IPS-11a (cell line): Measurements from ENCODE around the gene ACKR4.
"Not testable (repeated sequence)": the region's sequence is repeated elsewhere in the genome, so short reads cannot be mapped to it uniquely, and the experiment has no call there.

Experiments used
- H3K4me3 ChIP-seq: one replicate; pipeline ENCODE4 v1.5.1; 2013; ENCODE audit warnings: low read depth, low read length, control low read depth

The ACKR4 gene

DNA sequence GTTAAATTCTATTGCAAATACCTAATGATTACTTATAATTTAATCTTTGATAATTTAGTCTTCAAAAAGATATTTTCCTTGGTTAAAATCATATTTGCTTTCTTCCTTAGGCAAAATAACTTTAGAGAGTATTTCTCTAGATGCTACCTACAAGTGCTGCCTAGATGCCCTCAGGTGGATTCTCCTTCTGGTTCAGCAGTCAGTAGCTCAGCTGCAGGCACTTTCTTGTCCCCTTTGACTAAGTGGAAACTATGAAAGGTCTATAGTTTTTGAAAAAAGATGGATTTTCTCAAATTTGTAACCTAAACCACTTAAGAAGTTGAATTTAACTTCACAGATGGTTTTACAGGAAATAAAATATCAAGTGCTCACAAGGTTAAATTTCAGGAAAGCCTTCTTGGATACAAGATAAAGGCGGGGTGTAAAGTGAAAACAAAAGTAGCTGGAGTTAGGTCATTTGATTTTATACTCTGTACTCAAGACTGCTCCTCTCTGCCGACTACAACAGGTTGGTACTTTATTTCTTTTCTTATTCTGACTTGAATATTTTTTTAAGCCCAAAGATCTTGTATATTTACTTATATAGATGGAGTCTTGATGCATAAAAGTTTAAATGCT, at the start of gene ACKR4:
ACKR4 (plus strand) TSS at position 455 of the 618 bp plus-strand sequence. CDS start 3,128 bp downstream, outside the sequence.
- H3K4me3 ChIP-seq = no peak within 1 kb of the TSS

DNA sequence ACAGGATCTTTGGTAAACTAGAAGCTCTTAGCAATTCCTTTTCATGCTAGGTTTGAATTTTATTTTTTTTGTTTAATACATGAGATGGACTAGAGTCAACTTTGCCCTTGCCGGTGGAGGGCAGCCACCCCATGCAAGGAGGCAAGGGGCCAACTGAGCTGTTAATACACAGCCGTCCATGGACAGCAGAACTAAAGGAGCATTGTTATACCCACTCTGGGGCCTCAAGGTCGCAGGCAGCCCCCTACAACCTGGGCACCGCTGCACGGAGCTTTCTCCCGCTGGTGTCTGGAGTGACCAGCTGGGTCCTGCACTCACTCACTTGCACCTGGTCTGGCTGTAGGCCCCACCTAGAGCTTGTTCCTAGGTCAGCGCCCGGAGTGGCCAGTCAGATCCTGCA, 47.9 kb upstream of the ACKR4 start:
- no peak overlapping the region for H3K4me3 ChIP-seq

DNA sequence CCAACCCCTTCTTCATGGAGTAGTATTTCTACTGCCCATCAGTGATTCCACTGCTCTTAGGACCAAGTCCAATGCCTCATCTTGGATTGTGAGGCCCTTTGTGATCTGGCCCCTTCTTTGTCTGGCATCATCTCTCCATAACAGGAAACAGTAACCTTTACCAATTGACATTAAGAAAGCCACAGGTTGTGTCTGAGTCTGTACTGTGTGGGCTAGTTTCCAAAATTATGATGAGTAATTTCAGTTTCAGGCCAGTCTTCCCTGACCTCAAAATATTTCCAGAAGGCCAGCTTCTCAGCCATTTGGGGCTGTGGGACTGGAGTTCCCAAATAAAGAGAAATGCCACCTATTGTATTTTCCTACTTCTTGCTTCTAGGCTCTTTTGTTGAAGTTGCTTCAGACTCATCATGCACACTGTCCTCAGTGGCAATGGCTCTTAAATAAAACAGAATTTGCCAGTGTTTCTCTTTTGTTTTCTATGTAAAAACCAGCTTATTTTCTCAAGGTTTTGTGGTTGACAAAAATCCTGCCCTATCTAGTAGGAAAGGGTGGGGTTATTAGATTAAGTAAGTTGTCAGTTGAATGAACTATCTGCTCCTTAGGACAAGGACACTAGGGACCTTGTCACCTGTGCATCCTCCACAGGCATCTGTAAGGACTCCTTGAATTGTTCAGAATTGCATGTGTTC, 47.0 kb upstream of the ACKR4 start:
- H3K4me3 ChIP-seq = no peak overlapping the region

DNA sequence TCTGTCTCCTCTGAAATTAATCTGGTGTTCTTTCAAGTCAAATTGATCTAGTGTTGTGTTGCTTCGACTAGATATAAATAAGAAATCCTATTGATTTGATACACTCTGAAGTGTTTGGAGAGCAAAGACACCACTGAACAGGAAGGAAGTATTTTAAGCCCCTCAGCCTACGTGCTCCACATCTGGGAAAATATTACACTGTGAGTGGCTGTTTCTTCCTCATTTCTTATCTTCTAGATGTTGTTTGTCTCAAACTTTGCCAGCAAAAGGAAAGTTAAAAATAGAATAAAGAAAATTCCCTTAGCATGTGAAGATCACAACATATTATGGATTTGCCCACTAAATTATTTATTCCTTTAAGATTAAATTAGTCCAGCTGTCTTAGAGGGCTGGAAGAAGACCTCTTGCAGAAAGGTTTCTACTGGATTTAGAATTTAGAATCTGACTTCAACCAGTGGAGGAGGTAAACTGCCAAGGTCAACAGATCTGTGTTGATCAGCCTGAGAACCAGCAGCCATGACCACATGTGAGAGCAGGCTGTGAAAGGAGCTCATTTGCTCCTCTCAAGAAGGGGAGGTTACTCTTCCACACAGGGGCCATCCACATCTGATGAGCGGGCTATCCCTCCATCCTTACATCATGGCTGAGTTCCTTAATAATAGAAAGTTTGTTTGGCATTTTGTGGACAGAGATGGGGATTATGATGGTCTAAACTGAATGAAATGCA, 46.3 kb upstream of the ACKR4 start:
- no peak overlapping the region for H3K4me3 ChIP-seq

DNA sequence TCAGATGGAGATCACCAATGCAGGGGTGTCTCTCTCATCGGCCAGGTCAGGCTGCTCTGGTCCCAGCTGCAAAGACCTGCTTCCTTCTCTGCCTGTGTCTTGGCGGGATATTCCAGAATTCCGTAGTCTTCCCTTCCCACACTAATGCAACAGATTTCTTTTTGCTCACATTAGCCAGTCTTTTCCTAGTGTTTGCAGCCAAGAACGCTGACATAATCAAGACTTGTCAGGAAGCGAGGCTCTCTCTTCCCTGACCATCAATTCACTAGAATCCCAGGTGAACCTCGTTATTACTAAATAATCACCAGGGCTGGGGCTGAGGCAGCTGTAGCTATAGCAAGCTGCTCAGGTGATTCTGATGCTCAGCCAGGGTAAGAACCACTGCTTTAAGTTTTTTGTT, 43.2 kb upstream of the ACKR4 start:
- H3K4me3 ChIP-seq = no peak overlapping the region

DNA sequence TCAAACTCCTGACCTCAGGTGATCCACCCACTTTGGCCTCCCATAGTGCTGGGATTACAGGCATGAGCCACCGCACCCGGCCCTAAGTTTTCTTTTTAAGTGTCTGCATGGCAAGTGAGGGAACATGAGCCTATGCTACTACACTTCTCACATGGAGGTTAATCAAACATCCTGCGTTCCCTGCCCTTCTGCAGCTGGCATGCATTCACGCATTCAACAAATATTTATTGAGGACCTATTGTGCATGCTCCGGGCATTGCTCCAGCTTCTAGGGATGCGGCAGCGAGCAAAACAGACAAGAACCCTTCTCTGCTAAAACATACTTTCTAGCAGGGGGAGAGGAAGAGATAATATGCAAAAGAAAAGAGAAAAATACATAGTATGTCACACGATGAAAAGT, 42.6 kb upstream of the ACKR4 start:
- no peak overlapping the region for H3K4me3 ChIP-seq

DNA sequence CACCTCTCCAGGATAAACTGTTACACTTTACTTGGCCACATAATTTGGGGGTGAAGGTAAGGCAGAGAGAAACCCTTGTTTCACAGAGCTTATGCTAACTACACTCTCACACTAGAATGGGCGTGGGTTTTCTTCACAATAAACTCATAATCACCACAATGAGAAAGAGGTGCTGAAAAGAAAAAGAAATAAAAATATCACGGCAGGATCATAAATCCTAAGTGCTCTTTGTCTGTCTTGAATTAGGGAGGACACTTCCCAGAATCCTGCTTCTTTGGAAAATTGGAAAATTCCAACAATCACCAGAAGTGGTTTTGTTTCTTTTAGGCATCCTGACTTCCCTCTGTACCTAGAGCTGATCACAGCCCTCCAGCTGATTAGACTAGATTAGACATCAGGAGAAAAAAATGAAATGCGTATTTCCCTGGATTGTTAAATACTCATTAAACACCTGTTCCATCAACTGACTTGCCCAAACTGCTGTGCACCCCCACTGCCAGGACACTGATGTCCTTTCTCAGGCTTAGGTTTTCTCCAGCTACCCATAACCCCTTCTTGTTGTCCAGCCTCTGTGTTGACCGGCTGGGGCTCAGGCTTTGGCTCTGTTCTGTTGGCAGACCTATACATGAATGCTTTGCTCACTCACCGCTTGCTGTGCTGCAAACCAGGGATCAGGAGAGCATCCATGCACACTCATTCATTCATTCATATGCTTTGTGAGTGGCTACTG, 41.6 kb upstream of the ACKR4 start:
- no peak overlapping the region for H3K4me3 ChIP-seq

DNA sequence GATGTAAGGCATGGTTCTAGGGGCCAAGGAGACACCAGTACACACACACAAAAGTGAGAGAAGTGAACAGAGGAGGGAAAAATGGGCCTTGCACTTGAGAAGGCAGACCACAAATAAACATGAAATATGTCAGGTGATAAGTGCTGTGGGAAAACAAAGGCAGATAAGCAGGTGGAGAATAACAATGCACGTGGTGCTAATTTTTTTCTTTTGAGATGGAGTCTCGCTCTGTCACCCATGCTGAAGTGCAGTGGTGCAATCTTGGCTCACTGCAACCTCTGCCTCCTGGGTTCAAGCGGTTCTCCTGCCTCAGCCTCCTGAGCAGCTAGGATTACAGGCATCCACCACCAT, 41.1 kb upstream of the ACKR4 start:
- not testable (repeated sequence) for H3K4me3 ChIP-seq

DNA sequence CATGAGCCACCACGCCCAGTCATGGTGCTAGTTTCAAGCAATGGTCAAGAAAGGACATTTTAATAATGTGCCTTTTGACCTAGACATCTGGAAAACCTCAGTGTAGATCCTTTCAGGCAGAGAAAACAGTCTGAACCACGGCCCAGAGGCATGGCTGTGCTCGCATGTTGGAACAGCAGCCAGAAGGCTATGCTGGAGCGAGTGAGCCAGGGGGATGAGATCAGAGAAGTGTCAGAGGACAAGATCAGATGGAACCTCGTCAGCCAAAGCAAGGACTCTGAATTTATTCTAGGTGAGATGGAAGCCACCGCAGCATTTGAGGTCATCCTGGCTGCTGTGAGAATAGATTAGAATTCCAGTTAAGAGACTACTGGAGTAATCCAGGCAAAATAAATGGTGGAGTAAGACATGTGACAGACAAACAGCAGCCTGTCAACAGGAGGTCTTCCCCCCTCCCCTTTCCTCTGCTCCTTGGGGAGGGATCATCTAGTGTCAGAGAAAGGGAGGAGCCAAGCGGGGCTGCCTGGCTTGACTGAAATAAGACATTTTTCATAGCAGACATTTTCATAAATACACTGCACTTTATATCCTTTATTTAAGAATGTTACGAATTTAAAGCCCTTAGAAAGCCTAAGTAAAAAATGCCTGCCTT, 40.4 kb upstream of the ACKR4 start:
- H3K4me3 ChIP-seq = no peak overlapping the region

DNA sequence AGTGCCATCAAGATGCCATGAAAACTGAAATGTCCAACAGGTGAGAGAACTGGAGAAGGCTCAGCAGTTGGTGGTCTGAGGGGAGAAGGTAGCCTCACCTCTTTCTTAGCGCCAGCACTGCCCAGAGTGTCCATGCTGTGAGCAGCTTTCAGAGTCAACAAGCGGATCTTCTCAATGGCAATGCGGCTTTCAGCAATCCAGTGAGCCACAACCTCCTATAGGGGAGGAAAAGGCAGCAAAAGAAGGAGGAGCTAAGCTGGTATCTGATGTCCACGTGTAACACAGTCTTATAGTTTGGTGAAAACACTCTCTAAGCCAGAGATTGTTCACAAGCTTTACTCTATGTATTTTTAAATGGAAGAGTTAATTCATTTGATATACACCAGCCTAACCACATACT, 36.1 kb upstream of the ACKR4 start:
- H3K4me3 ChIP-seq = no peak overlapping the region

DNA sequence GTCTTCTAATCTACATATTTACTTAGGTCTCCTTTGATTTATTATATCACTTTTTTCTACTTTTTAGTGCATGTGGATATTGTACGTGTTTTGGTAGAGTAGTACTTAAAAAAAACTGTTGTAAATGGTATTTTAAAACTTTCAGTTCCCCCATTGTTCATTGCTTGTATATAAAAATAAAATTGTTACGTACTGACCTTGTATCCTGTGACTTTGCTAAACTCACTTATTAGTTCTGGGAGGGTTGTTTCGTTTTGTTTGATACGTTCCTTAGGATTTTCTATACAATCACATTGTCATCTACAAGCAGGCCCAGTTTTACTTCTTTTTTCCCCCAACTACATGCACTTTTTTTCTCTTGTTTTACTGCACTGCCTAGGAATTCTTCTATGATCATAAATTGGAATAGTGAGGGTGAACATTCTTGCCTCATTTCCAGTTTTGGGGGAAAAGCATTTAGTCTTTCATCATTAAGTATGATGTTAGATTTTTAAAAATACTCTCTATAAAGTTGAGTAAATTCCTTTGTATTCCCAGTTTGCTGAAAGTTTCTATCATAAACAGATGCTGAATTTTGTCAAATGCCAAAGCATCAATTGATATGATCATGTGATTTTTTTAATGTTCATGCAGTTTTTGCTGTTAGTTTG, 33.5 kb upstream of the ACKR4 start:
- H3K4me3 ChIP-seq = no peak overlapping the region

DNA sequence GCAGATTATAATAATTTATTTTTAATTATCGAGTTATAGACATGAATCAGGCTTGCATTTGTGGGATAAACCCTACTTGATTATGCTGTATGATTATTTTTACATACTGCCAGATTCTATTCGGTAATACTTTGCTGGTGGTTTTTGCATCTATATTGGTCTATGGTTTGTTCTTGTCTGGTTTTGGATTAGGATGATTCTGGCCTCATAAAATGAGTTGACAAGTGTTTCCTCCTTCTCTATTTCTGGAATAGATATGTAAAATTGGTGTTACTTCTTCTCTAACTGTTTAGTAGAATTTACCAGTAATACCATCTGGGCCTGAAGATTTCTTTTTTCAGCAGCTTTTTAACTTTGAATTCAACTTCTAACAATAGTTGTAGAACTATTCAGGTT, 33.0 kb upstream of the ACKR4 start:
- no peak overlapping the region for H3K4me3 ChIP-seq

DNA sequence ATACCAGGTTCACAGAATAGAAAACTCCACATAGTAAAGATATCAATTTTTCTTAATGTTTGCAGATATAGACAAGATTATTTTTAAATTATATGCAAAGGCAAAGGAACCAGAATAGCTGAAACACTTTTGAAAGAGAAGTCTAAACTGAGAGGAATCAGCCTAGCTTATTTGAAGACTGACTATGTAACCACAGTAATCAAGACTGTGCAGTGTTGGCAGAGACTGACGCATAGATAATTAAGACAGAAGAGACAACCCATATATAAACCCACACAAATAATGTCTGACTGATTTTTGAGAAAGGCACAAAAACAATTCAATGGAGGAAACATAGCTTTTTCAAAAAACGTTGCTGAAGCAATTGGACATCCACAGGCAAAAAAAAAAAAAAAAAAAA, 28.6 kb upstream of the ACKR4 start:
- no peak overlapping the region for H3K4me3 ChIP-seq

DNA sequence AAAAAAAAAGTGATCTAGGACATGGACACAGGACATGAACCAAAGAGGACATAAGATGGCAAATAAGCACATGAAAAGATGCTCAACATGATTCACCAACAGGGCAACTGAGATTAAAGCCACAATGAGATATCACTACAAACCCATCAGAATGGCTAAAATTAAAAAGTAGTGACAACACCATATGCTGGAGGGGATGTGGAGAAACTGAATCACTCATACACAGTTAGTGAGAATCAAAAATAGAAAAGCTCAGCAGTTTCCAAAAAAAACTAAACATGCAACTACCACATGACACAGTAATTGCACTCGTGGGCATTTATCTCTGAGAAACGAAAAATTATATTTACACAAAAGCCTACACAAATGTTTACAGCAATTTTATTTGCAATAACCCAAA, 27.9 kb upstream of the ACKR4 start:
- H3K4me3 ChIP-seq = no peak overlapping the region

DNA sequence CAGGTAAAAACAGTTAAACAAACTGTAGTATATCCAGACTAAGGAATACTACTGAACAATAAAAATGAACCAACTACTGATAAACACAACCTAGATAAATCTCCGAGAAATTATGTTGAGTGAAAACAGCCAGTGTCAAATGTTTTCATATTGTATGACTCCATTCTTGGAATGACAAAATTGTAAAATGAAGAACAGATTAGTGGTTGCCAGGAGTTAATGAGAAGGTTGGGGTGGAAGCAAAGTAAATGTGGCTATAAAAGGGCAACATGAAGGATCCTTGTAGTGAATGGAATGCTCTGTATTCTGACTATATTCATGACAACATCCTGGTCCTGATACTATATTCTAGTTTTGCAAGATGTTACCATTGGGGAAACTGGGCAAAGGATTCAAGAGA, 27.5 kb upstream of the ACKR4 start:
- no peak overlapping the region for H3K4me3 ChIP-seq

DNA sequence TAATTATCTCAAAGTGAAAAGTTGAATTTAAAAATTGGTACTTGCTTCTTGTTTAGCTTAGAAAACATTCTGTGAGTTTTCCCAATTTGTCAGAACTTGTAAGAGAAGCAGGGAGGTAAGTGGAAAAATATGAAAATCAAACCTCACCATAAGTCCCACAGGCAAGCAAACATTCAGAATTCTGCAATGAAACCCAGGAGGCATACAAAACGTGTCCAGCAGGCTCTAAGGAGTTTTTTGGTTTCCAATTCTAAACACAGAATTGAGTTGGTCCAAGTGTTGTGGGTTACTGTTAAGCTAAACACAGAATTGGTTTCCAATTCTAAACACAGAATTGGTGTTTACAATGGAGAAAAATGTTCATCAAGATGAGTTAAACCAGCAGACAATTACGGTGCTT, 27.1 kb upstream of the ACKR4 start:
- H3K4me3 ChIP-seq = no peak overlapping the region

DNA sequence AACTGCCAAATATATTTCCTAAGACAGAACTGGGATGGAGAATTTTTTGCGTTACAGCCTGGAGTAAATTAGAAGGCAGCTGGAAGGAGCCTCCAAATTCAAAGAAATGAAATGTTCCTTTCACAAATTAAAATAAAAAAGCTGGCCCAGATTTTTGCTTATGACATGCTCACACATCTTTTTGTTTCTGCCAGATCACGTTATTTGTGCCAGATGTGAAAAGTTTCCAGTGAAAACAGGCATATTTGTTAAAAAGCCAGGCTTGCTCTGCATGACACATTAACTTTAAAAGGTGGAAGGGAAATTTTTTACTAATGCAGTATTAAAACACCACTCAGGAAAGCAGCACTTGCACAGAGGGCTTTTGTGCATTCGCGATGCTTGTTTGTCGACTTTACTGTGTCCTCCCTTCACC, 23.3 kb upstream of the ACKR4 start:
- no peak overlapping the region for H3K4me3 ChIP-seq

DNA sequence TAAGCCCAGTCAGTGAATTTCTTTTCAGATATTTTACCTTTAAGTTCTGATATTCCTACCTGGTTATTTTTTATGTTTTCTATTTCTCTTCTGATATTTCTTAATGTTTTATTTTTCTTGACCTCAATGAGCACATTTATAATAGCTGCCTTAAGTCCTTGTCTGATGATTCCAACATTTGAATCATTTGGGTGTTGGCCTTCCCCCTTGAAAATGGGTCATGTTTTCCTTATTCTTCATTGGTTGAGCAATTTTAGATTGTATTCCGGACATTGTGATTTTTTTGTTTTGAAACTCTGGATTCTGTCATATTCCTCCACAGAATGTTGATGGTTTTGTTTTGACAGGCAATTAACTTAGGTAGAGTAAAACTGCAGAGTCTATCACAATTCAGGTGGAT, 9.7 kb upstream of the ACKR4 start:
- no peak overlapping the region for H3K4me3 ChIP-seq

DNA sequence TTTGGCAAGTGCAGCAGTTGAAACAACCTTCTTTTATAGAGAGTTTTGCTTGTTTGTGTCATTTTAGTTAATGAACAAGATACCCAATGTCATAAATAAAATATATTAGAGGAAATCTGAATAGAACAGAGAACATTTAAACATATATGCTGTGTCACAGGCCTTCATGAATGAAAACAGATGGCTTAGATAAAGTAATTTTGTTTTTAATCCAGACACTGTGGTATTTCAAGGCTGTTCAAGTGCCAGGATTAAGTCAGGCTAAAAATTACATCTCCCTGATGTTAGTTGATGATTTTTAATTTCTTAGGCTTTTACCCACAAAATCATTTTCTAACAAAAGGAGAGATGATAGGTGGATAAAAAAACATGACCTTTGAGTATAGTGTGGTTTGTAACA, 4.9 kb upstream of the ACKR4 start:
- no peak overlapping the region for H3K4me3 ChIP-seq

DNA sequence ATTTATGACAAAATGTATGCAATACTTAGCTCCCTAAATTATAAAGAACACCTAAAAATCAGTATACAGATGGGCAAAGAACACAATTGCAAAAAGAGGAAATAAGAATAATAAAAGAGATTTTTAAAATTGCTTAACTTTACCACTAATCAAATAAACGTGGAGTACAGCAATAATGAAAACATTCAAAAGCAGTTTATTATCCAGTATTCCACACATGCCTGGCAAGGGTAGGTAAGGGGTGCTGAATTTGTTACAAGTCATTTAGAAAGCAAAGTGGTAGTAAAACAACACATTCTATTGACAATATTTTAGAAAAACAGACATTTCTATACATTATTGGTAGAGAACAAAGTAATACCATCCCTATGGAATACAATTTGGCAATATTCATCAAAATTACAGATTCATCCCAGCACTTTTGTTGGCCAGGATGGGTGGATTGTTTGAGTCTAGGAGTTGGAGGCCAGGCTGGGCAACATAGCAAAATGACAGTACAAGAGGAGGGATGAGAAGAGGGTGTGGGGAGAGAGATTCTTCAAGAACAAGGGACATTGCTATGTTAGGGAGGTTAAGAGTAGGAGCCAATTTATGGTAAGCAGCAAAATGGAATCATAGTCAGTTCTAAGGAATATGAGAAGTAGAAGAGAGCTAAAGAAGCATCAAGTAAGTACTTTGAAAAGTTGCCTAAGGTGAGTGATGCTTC, 3.7 kb upstream of the ACKR4 start:
- H3K4me3 ChIP-seq = no peak overlapping the region
